DMS79 treated with DMSO at 0.1 percent for 48 hours (cell line): ENCODE measurements around the gene HOXB7.

Source experiments
- DNase-seq: peaks from one replicate; lab custom pipeline; 2025; lab: John Stamatoyannopoulos, UW

HOXB7 gene

DNA sequence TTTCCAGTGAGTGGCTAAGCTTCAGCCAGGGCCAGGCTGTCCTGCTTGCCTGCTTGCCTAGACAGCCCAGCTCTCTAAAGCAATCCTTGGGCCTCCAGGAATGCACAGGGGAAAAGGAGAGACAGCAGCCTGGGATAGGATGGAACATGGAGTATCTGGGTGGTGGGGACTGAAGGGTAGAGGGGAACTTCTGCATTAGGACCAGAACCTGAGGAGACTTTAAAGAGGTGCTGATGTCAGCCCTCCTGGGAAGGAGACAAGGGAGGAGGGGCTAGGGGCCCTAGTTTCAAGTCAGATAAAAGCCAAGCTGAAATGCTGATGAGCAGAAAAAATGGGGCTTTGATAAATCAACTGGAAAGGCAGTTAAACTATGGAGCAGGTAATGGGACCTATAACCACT lies 1.8 kb downstream of the HOXB7 start:
- no peak for DNase-seq

DNA sequence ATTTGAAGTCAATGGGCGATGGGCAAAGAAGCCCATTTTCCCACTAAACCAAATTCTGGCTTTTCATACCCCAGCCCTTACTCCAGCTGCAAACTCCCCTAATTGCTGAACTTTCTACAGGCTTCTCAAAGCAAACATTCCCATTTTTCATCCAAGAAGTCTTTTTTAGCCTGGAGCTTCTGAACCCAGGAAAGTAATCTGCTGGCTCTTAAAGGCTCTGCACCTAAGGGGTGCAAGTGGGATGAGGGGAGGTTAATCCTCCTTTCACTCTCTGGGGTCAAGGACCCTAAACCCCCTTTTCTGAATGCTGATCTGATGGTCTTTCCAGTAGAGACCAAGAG lies 2.4 kb downstream of the HOXB7 start:
- no peak for DNase-seq

DNA sequence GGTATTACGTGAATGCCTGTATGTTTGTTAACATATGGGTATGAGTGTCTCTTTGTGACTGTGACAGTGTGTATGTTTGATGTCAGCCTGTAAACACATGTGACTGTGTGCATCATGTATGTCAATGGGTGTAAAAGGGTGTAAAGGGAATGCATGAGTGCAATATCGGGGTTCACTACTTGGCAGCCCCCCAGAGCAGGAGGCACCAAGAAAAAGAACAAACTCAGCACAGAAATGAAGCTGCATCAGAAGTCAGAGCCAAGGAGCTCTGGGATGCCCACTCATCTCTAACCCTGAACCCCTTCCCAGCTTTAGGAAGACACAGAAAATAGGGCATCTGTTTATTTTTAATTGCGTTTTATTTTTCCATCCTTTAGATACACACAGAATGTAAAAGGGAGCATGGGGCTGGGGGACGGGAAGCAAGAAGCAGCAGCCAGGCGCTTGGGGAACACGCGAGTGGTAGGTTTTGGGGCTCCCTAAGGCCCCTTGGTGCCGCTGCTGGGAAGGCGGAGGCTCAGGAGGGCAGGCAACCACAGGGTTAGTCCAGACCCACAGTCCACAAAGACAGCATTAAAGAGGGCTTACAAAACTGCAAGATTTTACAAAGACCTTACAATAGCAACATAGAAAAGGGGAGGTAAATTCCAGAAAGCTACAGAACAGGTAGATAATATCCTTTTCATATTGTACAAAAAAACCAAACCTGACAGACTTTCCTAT lies 3.8 kb downstream of the HOXB7 start:
- no peak for DNase-seq

DNA sequence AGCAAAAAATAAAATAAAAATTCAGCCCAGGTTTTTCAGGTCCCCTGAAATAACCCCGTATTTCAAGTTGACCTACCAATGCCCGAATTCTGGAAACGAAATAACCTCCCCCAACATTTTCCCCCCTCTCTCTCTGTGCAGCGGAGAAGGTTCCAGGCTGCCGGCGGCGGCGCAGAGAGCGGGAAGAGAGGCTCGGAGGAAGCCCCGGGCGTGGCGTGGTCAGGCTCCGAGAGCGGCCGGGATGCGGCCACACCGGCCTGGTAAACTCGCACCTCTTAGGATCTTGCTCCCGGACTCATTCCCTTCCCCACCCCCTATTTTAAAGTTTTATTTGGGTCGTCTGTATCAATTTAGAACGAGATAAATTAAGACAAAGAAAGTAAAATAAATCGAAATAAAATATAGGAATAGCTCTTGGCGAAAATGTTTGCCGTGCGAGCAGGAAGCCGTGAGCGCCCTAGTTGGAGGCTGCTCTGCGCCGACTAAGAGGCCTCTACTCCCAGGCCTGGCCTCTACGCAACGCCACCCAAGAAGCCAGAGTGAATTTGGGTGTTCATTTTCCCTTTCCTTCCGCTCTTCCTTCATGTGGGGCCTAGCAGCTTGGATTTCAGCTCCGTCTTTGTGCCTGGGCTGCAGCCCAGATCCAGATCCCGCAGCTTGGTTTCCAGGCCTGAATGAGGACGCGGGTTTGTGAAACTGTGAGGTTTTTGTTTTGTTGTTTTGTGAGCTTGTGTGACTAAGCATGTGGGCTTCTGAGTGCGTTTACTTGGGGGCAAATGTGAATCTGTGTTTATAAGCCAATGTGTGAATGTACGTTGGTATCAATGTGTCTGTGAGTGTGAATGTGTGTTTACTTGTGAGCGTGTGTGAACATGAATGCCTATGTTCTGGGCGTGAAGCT lies 4.6 kb downstream of the HOXB7 start:
- DNase-seq = no peak

DNA sequence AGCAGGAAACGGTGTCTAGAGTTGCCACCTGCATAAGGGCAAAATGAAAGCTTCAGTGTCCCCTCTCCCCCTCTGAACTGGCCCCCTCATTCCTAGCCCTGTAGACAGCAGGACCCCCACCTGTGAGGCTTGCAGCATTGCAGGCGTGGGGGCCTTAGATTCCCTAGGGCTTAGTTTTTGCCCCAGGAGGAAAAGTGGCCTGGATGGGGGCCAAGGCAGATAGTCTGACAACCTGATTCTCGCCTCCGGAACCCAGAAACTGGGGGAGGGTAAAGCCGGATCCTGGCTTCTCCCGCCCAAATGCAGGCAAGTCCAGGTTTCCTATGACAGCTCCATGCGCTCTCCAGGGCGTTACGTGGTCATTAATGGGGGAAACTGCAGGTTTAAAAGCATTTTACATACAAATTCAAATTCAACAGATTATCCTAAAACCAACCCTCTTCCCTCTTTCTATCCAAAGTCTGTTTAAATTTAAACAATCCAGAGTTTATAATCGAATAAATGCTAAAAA lies 5.4 kb downstream of the HOXB7 start:
- no peak for DNase-seq

DNA sequence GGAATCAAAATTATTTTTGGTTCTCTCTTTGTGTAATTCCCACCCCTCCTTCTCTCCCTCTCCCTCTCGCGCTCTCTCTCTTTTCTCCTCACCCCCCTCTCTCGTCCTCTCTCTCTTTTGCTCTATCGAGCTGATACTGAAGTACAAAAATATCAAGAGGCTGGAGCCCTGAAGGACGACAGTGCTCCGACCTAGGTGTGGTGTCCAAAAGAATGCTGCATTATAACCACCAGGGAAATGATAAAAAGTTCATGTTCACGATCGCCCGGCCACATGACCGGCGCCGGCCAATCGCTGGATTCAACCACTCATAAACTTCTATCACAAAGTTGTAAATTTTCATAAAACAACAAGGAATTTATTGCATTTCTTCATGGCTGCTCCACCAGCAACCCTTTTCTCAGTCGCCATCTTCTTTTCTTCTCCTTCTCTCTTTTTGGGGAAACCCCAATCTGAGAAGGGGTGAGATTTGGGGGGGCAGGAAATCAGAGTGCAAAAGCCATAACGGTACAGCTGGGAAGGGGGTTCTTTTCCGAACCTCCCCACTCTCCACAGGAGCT lies 6.0 kb downstream of the HOXB7 start, which contains the start of gene HOXB6:
HOXB6 (minus strand) TSS at position 217 of the 560 bp plus-strand sequence. CDS start 6,836 bp downstream, outside the sequence.
- no peak for DNase-seq

DNA sequence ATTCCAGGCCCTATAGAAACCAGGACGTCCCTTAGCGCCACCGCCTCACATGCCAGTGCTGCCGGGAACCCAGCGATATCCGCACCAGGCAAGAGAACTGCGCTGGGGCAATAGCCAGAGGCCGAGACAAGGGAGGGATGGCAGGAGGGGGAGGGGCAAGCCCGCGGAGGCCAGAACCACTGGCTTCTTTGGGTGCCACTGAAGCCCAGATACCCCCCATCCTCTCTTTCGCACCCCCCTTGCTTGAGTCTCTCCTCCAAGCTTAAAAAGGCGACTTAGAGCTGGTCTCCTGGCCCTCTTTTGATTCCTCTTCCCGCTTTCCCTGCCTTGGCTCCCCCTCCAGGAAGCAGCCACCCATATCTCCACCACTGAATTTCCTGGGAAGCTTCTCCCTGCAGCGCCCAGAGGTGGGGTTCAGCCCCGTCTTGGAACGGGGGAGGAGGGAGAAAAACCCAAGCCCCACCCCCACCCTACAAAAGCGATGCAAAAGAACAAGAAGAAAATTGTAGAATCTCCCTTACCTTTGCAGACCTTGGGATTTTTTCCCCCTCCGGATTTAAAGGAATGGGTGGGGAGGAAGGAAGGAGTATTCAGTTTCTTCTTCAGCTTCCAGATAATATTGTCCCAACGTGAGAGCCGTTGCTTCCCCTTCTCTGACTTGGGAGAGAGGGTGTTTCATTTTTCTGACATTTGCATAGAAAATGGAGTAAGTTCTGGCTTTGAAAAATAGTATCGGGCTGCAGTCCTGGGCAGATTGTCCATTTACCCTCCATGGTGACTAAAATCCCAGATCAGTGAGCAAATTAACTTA lies 6.7 kb downstream of the HOXB7 start:
- no peak for DNase-seq

DNA sequence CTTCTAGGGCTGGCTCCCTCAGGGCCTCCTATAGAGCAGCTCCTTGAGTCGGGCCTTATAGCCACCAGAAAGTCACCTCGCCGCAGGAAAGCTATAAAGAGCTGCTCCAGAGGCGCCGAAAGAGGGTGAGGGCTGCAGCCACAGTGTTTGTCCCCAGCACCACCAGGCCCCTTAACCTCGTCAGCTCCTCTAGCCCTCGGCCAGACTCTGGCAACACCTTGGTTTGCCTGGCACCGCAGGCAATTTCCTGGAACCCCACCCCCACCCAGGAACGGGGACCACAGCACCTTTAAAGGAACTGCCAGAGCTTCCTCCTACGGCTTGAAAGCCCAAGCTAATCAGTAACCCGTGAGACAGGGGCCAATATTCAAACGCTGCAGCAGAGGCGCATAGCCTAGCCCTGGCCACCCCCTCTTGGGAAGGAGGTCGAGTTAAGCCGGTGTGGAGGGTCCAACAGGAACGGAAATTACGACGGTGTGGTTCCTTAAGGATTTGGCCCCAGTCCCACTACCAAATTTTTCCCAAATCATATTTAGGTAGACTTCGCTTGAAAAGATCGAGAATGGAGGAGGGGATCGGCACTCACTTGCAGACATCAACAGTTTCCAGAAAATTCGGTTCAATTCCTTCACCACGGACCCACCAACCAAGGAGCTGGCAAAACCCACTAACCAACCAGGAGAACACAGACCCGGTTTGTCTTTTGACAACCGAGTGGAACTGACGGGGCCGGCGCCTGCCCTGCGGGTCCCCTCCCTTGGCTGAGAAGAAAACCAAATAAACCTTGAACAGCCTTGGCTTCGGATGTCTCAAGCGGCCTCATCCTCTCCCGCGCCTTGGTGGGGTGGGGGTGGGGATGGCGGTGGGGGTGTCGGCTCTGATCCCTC lies 9.0 kb downstream of the HOXB7 start:
- no peak for DNase-seq

DNA sequence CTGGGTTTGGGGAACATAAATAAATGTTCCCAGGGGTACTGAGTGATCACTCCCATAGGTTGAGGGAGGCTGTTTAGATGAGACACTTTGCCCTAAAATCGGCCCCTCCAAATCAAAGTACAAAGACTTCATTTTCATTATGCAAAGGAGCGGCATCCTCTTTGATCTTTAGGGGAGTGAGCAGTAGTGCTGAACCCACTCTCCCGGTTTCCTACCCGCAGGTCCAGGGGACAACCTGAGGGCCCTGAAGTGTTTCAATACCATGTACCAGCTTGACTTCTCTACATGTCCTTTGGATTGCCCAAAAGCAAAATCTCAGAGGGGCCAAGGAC lies 9.6 kb downstream of the HOXB7 start:
- no peak for DNase-seq

DNA sequence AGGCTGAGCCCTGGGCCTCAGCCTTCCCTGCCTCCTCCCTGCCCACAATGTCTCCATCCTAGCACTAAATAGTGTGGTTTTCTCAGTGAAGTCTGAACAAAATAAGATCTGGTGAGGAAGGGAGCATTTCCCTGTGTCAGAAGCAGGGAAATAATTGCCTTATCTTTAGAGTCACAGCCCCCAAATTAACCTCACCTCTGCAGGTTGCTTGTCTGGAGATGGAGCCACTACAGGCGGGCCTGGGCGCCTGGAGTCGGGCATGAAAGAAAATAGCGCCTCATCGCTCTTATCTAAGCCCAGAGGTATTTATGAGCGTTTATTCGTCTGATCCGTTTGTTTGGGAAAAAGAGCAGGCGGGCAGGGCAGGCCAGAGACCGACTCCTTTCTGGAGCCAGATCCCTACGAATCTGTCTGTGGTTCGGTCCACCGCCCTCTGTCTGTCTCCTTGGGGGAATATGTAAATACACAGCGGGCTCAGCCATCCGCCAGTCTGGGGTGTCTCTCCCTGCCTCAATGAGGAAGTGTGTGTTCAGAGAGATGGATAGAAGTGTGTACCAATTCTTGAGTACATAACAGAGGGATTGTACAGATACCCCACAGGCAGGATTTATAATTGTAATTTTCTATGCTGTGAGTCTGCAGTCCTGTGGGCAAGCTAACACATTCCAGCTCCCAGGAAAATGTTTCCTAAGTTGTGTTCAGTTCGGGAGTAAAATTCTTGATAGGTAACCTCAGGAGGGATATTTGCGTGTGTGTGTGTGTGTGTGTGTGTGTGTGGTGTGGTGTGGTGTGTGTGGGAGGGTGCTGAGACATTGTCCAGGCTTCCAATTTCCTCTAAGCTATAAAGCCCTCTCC lies 10.3 kb downstream of the HOXB7 start:
- DNase-seq = no peak

DNA sequence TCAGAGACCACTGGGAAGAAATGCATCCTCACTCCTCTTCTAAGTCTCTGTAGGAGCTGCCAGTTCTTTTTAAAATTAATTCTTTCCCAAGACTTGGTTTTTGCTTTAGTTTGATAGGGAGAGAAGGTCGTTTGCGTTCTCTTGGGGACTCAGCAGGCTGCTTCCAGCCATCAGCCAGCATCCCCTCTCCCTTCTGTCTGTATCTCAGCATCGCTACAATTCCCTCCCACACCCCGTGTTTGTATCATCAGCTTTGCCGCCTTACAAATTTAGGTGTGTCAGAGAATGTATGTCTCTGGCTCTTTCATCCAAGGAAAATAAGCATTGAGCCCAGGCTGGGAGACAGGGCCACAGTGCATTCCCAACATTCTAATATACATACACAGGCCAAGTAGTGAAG lies 11.5 kb downstream of the HOXB7 start:
- DNase-seq = no peak

DNA sequence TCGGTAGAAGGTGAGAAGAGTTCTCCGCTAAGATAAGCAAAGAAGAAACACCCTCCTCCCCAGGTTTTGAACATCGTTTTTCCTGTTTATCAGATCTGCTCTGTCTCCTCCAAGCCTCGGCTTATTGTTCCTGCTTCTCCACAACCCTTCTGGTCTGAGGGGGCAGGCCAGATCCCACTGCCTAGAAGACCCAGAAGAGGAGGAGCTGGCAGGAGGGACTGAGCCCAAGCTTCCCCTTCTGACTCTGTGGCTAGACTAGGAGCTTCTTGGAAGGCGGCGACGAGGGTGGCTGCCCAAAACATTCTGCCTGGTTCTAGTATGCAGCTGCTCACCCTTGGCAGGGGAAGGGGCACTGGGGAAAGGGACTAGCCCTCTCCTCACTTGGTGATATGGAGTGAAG lies 12.1 kb downstream of the HOXB7 start:
- DNase-seq = no peak

DNA sequence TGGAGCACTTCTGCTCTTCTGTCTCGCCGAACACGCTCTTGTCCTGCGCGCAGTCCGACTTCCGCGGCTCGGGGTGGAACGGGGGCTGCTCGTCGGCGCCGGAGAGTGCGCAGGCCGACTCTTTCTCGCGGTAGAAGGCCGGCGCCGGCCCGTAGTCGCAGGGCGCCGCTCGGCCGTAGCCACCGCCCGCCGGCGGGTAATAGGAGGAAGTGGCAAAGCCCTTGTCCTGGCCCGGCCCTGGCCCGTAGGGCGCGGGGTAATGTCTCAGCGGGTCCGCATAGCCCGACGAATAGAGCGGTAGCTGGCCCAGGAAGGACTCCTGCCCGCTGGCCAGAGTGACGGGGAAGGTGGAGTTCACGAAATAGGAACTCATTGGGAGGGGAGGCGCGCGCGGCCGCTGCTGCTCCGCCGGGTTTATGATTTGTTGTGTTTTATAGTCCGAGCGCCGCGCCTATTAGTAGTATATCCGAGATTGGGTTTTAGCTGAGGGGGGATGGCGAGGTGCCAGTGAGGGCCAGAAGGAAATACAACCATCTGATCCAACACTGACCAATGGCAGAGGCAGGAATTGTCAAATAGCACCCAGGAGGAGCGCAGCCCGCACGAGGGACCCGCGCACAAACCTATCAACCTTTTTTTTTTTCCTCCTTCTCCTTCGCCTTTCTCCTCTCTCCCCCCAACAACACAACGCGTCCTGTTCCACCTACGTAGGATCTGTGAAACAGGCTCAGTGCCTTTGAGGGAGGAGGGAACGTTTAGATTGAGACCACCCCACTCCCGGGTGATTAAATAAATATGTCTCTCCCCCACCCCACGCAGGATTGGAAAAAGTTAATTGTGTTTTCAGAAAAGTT lies 12.8 kb downstream of the HOXB7 start:
- peak; percentile 25 for DNase-seq

DNA sequence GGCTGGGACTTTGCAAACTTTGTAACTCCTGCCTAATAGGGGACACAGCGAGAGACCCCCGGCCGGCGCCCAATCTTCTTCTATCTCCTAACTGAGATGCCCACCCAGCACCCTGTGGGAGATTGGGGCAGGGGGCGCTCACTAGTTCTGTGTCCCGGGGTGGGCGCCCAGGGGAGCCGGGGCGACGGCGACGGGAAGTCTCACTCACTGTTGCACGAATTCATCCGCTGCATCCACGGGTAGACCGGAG lies 13.4 kb downstream of the HOXB7 start:
- DNase-seq = no peak

DNA sequence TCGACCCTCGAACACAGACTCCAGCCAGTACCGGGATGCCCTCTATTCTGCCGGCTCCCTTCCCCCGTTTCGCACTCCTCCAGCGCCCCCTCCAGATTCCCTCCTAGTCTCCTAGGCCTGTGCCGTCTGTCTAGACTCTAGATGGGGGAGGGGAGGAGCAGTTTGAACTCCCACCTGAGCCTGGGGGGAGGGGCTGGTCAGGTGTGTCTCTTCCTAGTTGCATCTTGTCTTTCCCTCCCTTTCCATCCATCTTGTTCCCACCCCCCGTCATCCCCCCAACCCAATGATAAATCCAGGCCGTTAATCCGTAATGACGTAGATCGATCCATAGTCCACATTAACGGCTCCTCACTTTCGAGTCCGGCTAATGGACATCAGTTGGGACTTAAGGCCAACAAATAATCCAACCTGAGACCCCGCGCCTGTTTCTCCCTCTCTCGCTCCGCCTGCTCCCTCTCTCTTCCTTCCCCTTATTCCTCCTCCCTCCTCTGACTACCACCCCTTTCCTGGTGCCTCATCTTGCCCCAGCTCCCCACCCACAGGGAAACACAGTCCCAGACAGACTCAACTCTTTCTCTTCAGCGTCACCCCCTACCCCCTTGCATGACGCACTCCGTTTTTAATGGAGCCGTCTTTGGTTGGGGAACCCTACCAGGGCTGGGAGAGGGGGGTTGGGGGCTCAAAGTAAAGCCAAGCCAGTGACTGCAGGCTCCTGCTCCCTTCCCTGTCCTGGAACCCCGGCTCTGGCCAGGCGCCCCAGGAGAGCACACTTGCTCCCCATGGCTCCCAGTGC lies 13.9 kb downstream of the HOXB7 start:
- no peak for DNase-seq

DNA sequence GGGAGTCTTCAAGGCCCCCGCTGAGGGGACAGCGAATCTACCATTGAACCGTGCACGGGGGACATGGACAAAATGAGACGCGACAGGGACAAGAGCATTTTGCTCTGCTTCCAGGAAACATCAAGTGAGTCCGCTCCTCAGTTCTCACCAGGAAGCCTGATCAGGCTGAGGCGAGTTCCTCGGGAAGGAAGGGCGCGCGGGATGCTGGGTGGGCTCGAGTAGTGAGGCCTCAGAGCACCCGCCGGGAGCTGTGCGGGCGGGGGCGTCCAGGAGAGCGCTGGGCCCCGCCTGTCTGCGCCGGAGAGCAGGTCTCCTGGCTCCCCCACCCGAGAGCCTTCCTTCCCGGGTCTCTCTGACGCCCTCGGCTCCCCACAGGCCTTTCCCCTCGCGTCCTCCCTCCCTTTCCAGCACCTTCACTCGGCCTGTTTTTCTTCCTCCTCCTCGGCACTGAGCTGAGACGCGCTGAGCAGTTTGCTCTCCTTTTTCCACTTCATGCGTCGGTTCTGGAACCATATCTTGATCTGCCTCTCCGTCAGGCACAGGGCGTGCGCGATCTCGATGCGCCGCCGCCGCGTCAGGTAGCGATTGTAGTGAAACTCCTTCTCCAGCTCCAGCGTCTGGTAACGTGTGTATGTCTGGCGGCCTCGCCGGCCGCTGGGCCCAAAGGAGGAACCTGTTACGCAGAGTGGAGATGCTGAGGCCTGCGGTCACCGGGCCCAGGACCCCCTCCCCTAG lies 14.7 kb downstream of the HOXB7 start:
- DNase-seq = peak; percentile 49

DNA sequence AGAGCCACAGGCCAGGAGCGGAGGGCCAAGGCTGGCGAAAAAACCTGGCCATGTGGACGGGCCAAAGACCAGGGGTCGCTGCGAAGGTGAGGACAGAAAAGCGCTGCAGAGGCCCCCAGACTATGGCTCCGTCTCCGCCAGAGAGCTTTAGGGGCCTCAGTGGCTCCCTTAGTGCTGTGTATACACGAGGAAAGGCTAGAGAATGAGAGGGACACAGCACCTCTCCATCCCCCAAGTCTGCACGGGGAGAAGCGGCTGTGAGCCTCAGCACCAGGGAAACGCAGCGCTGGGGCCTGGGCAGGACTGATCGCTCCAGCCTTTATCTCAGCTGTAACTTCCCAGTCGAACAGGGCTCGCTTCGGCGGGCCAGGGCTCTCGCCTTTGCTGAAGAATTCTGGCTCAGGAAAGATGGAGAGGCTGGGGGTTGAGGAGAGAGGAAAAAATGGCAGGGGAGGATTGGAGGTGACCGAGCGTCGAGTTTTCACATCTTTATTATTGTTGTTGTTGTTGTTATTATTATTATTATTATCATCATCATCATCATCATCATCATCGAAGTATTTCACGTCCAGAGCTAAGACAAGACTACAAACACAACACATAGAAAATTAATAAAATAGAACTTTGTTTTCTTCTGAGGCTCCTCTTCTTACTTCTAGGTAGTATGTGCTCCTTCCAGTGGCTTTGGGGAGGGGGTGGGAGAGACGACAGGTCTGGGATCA lies 15.4 kb downstream of the HOXB7 start:
- DNase-seq = no peak
